GM13977 (cell line): ENCODE results near the gene RNF32.

Source experiments
- DNase-seq: peaks from one replicate; pipeline ENCODE4 v3.0.0; 2012; ENCODE audit warnings: low spot score
- CTCF ChIP-seq: IDR thresholded peaks from 2 replicates; pipeline ENCODE4 v1.5.1; 2012; ENCODE audit warnings: mild to moderate bottlenecking, control low read depth; ENCODE audit not compliant: insufficient read depth; ENCODE audit errors: extremely low read depth, missing control alignments
- in situ Hi-C: fragments of 300-500 bp; cut with MboI; formaldehyde crosslinking; loops from one replicate; pipeline ENCODE4 v1.12.0; 2022; ENCODE audit warnings: low sequenced_read_pairs, low pct_unique_long_range_greater_than_20kb, mixed read lengths, inconsistent platforms; ENCODE audit not compliant: unreplicated experiment

RNF32 gene

GRCh38 chr7:156655983-156656382 is 15.4 kb downstream of the RNF32 start:
- no peak for DNase-seq
- TF ChIP-seq CTCF = no peak
- in situ Hi-C loops = no loop called here

GRCh38 chr7:156656598-156656997 is 16.0 kb downstream of the RNF32 start:
- in situ Hi-C loops = no loop called here
- no peak for DNase-seq
- no peak for TF ChIP-seq CTCF

GRCh38 chr7:156657681-156658080 is 17.1 kb downstream of the RNF32 start:
- no peak for DNase-seq

GRCh38 chr7:156659203-156659602 is 18.6 kb downstream of the RNF32 start:
- in situ Hi-C loops = no loop called here
- no peak for TF ChIP-seq CTCF
- DNase-seq = no peak

More at GRCh38 chr7:156657681-156658080, 17.1 kb downstream of the RNF32 start:
- TF ChIP-seq CTCF = no peak
- in situ Hi-C loops = no loop called here

GRCh38 chr7:156659961-156660360 is 19.4 kb downstream of the RNF32 start:
- in situ Hi-C loops = no loop called here
- TF ChIP-seq CTCF = no peak
- no peak for DNase-seq

- no peak for DNase-seq
- no peak for TF ChIP-seq CTCF
- in situ Hi-C loops = no loop called here
These were observed 21.1 kb downstream of the RNF32 start for GRCh38 chr7:156661637-156662036.

GRCh38 chr7:156662277-156662676 is 21.7 kb downstream of the RNF32 start:
- TF ChIP-seq CTCF = no peak
- DNase-seq = no peak
- in situ Hi-C loops = no loop called here
